NCI-H2107 treated with DMSO at 0.1 percent for 48 hours (cell line): ENCODE results near the gene SPAG5.

Source experiments
- DNase-seq: peaks from one replicate; lab custom pipeline; 2025; ENCODE audit not compliant: unreplicated experiment; lab: John Stamatoyannopoulos, UW

Gene SPAG5, protein sequence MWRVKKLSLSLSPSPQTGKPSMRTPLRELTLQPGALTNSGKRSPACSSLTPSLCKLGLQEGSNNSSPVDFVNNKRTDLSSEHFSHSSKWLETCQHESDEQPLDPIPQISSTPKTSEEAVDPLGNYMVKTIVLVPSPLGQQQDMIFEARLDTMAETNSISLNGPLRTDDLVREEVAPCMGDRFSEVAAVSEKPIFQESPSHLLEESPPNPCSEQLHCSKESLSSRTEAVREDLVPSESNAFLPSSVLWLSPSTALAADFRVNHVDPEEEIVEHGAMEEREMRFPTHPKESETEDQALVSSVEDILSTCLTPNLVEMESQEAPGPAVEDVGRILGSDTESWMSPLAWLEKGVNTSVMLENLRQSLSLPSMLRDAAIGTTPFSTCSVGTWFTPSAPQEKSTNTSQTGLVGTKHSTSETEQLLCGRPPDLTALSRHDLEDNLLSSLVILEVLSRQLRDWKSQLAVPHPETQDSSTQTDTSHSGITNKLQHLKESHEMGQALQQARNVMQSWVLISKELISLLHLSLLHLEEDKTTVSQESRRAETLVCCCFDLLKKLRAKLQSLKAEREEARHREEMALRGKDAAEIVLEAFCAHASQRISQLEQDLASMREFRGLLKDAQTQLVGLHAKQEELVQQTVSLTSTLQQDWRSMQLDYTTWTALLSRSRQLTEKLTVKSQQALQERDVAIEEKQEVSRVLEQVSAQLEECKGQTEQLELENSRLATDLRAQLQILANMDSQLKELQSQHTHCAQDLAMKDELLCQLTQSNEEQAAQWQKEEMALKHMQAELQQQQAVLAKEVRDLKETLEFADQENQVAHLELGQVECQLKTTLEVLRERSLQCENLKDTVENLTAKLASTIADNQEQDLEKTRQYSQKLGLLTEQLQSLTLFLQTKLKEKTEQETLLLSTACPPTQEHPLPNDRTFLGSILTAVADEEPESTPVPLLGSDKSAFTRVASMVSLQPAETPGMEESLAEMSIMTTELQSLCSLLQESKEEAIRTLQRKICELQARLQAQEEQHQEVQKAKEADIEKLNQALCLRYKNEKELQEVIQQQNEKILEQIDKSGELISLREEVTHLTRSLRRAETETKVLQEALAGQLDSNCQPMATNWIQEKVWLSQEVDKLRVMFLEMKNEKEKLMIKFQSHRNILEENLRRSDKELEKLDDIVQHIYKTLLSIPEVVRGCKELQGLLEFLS

DNA sequence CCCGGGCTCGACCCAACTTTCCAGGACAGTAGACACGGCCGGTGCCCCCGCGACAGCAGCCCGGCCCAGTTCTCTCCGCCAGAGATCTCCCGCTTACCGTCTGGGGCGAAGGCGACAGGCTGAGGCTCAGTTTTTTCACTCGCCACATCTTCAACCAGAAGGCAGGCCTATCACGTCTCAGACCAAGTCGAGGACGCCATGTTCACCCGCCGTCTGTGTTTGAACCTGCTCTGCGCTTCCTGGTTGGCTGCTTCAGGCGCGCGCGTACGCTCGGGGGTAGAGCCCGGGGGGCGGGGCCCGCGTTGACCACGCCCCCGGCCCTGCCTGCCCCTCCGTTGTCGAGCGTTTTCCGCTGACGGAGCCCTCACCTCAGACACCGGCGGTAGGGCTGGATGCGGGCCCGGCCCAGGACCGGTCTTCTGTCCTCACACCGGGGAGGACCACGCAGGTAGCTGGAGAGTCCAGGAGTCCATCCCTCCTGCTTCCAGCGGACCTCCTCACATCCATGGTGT, at the start of gene SPAG5:
TSS of gene SPAG5 (minus strand) at position 227 of the 512 bp plus-strand sequence. CDS start at position 148, 79 bp downstream.
- peak; percentile 83 for DNase-seq

DNA sequence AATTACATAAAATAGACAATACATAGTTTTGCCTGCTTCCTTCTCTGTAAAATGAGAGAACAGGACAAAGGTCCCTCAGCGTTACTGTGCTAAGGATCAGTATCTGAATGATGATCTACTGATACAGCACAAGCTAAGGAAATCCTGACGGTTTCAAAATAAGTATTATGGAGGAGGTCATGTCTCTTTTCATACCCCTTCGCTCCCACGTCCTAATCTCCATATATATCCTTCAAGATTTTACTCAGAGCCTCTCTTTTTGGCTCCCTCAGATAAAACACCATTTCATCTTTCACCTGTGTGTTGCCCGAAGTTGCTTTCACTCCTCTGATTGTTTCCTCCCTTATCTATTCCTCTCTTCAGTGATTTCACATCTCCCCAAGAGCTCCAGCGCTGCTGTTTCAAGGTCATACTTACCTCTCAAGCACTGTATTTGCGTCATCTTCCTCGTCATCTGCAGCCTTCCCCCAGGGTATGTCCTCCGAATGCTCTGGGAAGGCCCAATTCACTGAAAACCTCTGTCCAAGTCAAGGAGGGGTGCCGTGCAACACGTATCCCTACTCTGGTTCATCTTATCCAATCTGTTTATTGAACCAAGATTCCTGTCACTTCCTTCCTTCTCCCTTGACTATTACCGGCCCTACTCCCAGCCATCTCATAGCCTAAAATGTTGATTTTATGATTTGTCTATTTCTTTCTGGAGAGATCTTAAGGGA, 47.4 kb upstream of the SPAG5 start:
- DNase-seq = no peak

DNA sequence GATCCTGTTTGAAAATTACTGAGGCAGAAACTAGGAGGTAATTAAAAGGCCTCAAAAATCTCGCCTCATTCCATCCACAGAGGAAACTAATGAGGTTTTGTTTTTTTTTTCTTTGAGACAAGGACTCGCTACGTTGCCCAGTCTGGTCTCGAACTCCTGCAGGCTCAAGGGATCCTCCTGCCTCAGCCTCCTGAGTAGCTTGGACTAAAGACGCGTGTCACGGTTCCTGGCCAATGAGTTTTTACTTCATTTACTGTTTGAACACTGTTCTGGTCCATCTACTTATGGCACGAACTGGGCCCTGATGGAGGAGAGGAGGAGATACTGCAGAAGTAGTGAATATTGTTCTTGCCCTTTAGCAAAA, 46.7 kb upstream of the SPAG5 start:
- DNase-seq = no peak

DNA sequence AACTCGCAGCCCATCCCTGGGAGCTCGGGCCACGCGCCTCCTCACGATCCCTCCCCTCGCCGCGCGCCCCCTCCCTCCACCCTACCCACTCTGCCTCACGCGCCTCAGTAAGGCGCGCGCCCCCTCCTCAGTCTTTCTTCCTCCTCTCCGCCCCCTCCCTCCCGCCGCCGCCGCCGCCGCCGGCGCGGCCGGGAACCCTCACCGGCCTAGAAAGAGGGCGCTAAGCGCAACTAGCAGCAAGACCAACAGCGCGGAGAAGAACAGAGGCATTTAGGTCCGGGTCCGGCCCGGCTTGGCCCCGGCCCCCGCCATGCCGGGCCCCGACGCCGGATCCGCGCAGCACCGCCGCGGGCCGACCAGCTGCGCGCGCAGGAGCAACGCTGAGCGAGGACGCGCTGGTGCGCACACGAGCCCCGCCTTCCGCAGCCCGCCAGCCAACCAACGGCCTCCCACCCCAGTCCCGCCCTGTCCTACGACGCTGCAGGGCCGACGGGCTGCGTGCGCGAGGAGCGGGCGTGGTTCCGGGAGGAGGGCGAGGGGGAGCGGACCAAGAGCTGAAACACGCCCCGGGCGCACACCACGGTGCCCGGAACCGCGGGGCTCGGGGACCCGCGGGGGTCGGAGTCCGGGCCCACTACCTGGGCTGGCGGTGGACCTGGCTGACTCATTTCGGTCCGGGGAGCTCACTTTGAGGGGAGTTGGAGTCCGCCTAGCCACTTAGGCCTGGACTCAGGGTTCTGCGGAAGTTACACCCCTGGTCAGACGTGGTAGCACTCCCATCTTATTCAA, 46.2 kb upstream of the SPAG5 start, which contains the start of gene BLTP2:
TSS of gene BLTP2 (minus strand) at position 372 of the 789 bp plus-strand sequence. CDS start at position 270, 102 bp downstream.
- DNase-seq = peak; percentile 73

DNA sequence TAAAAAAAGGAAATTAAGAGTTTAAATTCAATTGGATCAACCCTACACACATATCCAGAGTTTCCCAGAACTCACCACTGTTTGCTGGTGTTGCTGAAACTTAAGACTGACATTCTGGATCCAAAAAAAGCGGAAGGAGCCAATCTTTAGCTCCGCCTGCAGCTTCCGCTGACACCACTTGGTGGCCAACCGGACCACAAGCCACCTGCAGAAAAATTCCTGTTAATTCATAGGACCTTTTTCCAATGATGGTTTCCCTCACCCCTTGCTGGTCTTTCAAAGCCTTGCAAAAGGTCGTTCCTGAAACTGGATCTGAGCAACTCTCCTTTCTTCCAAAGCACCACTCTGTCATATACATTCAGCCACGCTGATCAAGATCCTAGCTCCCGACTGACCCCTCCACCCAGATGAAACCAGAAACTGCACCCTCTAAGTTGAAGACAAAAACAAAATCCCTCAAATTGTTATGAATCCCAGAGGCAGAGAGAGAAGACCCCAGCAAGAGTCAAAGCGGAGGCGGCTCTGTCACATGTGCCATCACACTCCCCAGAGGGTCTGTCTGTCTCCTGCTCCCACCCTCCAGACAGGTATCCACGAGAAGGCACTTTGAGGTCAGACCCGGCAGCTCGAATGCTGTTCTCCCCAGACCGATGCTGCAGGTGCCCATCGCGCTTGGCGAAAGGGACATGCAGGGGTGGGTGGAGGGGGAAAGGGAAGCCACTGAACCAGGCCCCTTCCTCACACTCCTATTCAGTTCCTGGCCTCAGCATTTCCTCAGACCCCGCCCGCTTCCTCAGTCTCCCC, 45.4 kb upstream of the SPAG5 start:
- DNase-seq = peak; percentile 23

DNA sequence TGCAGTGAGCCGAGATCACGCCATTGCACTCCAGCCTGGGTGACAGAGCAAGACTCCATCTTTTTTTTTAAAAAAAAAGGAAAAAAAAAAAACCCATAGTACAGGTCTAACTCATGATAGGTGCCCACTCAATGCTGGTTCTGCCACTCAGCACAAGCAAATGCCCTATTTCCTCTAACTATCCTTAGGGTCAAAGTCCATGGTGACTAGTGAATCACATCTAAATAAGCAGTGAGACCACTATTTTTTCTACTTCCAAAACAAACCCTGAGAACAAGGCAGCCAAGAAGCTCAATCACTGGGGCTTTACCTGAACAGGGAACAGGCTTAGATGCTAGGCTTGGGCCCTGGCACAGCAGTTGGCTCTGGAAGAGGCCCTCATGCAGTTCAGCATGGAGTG, 42.8 kb upstream of the SPAG5 start:
- DNase-seq = no peak

DNA sequence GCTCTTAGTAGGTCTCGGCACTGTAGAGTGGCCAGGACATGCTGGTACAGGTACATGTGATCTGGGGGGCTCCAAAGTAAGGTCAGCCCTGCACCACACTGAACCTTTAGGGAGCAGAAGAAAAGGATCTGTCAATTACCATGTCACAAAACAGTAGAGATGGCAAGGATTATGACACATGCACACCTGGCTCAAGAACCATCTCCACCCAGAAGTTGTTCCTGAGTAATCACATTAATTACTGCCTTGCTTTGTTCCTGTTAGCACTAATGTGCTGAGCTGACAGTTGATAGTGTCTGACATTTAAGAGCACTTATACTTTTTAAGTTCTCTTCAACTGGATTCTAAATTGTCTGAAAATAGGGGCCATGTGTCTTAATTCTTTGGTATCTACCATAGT, 36.7 kb upstream of the SPAG5 start:
- DNase-seq = no peak

DNA sequence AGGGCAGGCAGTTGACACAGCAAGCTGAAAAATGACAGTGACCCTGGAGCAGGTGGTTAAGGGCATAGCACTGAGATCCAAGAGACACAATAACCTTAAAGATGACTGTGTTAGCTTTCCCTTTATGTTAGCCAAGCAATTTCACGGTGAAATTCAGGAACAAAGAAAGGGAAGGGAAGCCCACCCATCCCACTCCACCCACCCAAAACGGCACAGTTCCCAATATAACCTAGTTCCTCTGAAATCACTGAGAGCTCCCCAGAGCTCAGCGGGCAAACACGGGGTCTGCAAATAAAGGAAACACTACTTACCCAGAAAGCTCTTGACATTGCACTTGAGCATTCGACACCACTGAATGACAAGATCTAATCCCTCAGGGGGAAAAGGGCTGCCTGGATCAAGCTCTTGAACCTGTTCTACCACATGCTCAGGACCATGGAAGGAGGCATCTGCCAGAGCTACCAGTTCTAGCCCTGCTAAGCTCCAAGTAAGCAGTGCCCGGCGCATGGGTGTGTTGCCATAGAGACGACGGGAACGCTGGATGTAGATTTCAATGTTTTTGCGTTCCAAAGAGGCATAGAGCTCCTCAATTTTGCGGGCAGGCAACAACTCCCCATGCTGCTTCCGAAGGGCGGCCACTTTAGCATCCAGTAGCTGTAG, 35.5 kb upstream of the SPAG5 start:
- peak; percentile 20 for DNase-seq

DNA sequence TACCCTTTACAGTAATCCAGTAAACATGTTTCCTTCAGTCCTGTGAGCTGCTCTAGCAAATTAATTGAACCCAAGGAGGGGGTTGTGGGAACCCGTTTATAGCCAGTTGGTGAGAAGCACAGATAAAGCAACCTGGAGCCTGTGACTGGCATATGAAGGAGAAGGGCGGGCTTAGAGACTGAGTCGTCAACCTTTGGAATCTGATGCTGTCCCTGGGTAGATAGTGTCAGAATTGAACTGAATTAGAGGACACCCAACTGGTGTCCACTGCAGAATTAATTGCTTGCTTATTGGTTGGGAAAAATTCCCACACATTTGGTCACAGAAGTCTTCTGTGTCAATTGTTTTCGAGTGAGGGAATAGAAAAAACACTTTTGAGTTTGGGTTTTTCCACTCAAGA, 28.0 kb upstream of the SPAG5 start:
- no peak for DNase-seq

DNA sequence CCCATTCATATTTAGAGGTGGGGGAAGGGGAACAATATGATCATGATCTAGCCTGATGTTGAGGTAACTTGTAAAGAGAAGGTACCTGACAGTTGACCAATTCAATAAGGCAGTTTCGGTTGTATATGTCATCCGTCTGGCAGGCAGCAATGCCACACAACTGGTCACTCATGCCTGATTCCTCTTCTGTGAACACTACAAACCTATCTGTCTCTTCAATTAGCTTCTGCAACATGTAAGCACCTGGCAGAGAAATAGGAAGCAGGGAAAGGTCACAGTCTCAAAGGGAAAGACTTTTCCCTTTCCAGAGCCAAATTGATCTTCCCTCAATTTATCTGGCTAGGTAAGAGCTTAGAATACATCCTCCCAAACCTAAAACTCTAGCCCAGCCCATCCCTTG, 25.3 kb upstream of the SPAG5 start:
- no peak for DNase-seq

DNA sequence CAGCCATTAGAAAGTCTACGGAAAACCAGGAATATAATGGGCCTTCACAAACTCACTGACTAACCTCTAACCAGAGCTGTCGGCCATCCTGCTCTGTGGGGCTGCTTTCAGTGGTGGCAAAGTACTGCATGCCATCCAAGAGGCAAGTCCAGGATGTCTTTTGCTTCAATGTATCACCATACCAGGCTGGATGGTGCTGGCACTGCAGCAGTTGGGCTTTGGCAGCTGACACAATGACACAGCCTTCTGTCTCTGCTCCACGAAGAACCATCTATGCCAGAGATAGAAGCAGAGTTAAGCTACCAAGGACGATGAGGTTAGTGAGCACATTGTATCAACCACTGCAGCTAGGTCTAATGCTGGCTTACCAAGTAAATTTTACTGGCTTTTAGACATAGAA, 24.9 kb upstream of the SPAG5 start:
- no peak for DNase-seq

DNA sequence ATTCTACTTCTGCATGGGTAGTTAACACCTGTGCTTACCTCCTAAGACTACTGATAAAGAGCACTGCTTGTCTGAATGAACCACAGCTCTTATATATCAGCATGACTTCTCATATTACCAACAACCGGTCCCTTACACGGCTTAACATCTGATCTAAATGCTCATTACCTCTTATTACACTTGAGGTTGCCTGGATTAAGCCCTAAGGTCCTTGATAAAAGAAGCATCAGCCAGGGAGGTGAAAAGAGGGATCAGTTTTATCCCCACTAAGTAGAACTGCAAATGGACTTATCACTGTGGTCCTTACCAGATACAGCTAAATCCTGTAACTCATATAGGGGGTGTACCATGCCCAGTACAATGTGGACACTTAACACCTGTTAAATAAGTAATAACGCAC, 23.4 kb upstream of the SPAG5 start:
- DNase-seq = peak; percentile 82

DNA sequence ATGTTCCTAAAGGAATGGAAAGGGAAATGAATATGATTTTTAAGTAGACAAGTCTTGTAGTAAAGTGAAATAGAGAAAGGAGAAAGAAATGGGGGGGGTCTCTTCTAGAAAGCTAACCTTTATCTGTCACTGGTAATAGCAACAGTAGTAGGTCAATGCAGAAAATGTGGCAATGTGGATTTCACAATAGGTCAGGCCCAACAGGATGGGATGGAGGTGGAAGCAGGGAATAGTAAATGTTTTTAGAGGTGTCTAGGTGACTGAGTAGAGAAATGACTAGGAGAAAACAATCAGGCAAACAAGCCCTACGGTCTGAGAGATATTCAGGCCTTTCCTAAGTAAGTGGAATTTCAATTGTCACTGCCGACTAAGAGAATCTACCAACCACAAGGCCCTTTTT, 21.2 kb upstream of the SPAG5 start:
- no peak for DNase-seq

DNA sequence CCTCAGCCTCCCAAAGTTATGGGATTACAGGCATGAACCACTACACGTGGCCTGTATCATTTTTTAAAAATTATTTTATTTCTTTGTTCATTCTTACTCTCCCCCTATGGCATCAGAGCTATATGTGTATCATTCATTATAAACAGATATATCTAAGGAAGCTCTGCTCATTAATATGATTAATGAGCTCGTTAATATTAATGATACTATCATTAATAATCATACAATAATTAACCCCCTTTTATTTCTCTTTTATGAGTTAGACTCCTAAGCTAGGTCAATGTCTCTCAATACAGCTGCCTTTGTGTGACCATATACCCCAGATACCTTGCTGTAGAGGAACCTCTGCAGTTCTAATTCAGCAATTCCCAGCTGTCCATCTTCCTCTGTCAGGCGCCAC, 19.6 kb upstream of the SPAG5 start:
- no peak for DNase-seq

DNA sequence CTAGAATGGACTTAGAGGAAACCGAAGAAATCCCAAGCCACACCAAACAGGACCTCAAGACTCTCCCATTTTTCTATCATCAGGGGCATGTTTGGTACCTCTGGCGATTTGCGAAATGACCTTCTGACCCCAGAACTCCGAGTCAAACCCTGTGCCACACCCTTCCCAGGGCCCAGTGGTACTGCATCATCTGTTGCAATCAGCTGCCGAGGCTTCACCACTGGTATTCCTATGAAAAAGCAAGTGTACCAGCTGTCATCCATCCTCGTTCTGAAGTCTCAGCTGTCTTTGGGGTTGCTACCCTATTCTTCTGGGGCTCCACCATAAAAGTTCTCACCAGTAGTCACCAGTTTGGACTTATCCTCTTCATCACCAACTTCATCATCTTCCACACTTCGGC, 17.5 kb upstream of the SPAG5 start:
- DNase-seq = no peak

DNA sequence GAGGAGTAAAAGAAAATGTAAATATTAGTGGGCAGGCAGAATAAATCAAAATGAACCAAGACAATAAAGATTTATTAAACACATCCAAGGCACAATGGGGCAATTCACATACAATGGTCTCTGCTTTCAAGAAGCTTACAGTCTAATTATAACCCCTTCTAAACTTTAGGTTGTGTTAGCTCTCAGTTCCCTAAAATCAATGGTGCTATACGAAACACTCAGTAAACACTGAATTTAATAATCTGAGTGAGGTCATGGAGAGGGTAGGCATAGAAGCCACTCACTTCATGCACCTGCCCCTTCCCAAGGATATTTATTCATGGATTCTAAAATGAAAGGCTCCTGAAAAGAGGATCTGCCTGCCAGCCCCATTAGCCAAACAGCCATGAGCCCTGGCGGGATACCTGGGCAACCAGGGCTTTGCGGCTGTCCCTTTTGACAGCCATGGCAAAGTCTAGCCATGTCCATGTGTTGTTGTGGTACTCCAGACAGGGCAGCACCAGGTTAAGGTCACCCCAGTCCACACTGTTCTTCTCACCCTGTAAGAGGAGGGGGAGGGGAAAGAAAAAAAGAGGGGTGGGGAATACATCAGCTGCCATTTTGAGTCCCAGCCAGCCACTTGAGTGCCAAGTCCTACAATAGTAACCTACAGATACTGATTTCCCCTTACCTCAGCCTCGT, 16.6 kb upstream of the SPAG5 start:
- no peak for DNase-seq

DNA sequence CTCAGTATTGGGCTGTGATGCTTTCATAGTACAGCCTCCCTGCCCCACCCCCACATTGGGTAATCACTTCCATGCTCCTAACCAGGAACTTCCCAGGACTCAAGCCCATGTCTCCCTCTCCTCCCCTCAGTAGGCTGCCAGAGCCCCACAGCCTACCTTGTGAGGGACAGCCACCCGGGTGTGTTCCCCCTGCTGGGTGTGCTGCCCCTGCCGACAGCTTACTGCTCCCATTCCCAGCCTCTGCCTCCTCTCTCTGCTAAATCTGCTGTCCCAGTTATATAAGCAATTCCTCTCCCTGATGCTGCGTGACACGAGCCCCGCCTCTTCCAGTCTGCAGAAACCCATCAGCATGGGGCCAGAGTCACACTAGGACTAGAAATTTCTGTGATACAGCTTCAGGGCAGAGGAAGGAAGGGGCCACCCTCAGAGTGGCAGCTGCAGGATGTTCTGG, 15.1 kb upstream of the SPAG5 start, which contains the start of gene RSKR:
TSS of gene RSKR (minus strand) at position 255 of the 451 bp plus-strand sequence. CDS start at position 231, 24 bp downstream.
- DNase-seq = no peak
